ENCODE measurements around the gene KCNJ9. TPM values are rescaled to one million over a fixed set of nuclear protein-coding genes. Genes with fewer than 3 reads are reported as not detected.

The KCNJ9 gene
- total and polyA plus RNA-seq, 2 donors (not counting 1 experiment from before 2014, with no cell fraction given) = not detected

DNA sequence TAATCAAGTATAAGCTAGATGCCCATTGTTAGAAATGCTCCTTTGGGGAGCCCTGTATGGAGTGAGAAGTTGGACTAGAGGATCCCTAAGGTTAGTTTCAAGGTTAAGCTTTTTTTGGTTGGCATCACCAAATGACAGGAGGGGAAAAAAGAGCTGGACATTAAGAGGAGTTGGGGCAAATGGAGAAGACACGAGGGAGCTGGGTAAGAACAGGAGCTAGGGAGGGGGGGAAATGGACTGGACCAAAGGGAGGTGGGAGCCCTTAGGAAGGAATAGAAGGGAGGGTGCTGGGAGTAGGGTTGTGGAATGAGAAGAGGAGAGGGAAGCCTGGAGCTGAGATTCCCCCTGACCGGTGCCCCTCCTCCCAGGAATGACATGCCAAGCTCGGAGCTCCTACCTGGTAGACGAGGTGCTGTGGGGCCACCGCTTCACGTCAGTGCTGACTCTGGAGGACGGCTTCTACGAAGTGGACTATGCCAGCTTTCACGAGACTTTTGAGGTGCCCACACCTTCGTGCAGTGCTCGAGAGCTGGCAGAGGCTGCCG, 5.9 kb downstream of the KCNJ9 start:
- Mint-ChIP-seq H3K27ac (peak overlapping the region; percentile 34), H3K4me3 (no peak overlapping the region), H3K4me1 (peaks cover 12% of the 10 kb centered on the region), H3K9me3 (ENCODE audit: insufficient read depth) (no peaks in the 10 kb centered on the region), H3K27me3 (peaks cover 10% of the 10 kb centered on the region)
- Histone ChIP-seq H4K20me1 (ENCODE audit: control insufficient read depth, insufficient read depth, low read length, poor library complexity, severe bottlenecking) (peaks cover 15% of the 10 kb centered on the region), H3K4me2 (replicated peaks; ENCODE audit: low read depth, low read length, poor library complexity, severe bottlenecking) (no peak overlapping the region), H3K79me2 (ENCODE audit: control insufficient read depth, insufficient read depth, low read length) (no peaks in the 10 kb centered on the region), H3K27ac (ENCODE audit: low read length in 2 of 2) (no peak overlapping the region), H2AFZ (ENCODE audit: insufficient read depth, low read depth, low read length, poor library complexity, severe bottlenecking) (no peak overlapping the region), H3K9ac (ENCODE audit: low read length) (no peak overlapping the region), H3K27me3 (replicated peaks in 1 of 4; ENCODE audit: control extremely low read depth in 1 of 4, control insufficient read depth in 3 of 4, insufficient read depth in 4 of 4, low read length in 3 of 4) (peaks cover 0 to 12% (median 8%) of the 10 kb centered on the region in 4 experiments), H3K9me3 (ENCODE audit: control extremely low read depth in 1 of 3, control insufficient read depth in 2 of 3, insufficient read depth in 1 of 3, low read length in 2 of 3) (peaks cover 0 to 4% (median 0%) of the 10 kb centered on the region in 3 donors), H3K4me1 (ENCODE audit: control insufficient read depth in 2 of 2, insufficient read depth in 2 of 2, low read length in 2 of 2) (peaks cover 6 to 9% of the 10 kb centered on the region in 2 donors), H3K4me3 (ENCODE audit: control extremely low read depth in 1 of 5, extremely low read depth in 1 of 5, insufficient read depth in 1 of 5, low read depth in 2 of 5, low read length in 4 of 5) (no peak overlapping the region), H3K36me3 (replicated peaks in 1 of 2; ENCODE audit: control extremely low read depth in 1 of 2, control insufficient read depth in 1 of 2, extremely low read depth in 1 of 2, insufficient read depth in 2 of 2, low read length in 1 of 2) (peaks cover 0 to 46% of the 10 kb centered on the region in 2 experiments)
- over 99% methylated on average over 9 of the region's 12 CpGs for WGBS (ENCODE audit: insufficient coverage)
- ChIA-PET POLR2A (interaction anchor here (0.9 kb wide), 1 partner anchor 11 kb away, joined by 3 read pairs; the partner anchor contains the start of gene IGSF8), CTCF (interaction anchor here (0.7 to 8.9 kb wide), 15 partner anchors 9 to 289 kb away, joined by 3 to 112 read pairs (median 22); partner anchors contain the start of genes IGSF8, KCNJ10 and PEX19)
- no peak for TF ChIP-seq EZH2 (IDR thresholded peaks at IDR 0.05; ENCODE audit: borderline replicate concordance, insufficient read depth, low read depth, low read length, poor library complexity, severe bottlenecking)
- TF ChIP-seq, protein P1, sequence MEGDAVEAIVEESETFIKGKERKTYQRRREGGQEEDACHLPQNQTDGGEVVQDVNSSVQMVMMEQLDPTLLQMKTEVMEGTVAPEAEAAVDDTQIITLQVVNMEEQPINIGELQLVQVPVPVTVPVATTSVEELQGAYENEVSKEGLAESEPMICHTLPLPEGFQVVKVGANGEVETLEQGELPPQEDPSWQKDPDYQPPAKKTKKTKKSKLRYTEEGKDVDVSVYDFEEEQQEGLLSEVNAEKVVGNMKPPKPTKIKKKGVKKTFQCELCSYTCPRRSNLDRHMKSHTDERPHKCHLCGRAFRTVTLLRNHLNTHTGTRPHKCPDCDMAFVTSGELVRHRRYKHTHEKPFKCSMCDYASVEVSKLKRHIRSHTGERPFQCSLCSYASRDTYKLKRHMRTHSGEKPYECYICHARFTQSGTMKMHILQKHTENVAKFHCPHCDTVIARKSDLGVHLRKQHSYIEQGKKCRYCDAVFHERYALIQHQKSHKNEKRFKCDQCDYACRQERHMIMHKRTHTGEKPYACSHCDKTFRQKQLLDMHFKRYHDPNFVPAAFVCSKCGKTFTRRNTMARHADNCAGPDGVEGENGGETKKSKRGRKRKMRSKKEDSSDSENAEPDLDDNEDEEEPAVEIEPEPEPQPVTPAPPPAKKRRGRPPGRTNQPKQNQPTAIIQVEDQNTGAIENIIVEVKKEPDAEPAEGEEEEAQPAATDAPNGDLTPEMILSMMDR (IDR thresholded peaks at IDR 0.05) = no peak
- ATAC-seq (ENCODE audit: low read depth) (no peak), DNase-seq (no peak)
- intact Hi-C loops (cut with micrococcal nuclease) = no loop called here

DNA sequence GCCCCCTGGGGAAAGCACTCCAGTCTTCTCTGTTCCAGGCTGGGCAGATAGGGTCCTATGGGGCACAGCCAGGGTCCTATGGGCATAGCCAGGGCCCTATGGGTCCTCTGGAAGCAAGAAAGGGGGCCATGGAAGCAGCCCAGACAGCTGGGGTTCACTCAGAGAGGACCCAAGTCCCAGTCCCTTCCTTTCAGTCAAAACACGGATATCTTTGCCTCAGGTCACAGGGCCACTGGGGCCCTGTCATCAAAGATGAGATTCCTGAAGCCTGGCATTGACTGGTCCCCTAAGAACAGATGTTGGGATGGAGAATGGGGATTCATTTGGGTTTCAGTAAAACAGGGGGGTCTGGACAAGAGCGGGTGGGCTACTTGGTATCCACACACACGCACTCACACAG, 8.5 kb downstream of the KCNJ9 start:
- Histone ChIP-seq H3K9me3 (ENCODE audit: control extremely low read depth in 1 of 3, control insufficient read depth in 2 of 3, insufficient read depth in 1 of 3, low read length in 2 of 3) (no peaks in the 10 kb centered on the region), H3K4me1 (ENCODE audit: control insufficient read depth in 2 of 2, insufficient read depth in 2 of 2, low read length in 2 of 2) (no peaks in the 10 kb centered on the region), H2AFZ (ENCODE audit: insufficient read depth, low read depth, low read length, poor library complexity, severe bottlenecking) (no peak overlapping the region), H3K4me2 (replicated peaks; ENCODE audit: low read depth, low read length, poor library complexity, severe bottlenecking) (no peak overlapping the region), H4K20me1 (ENCODE audit: control insufficient read depth, insufficient read depth, low read length, poor library complexity, severe bottlenecking) (peaks cover 41% of the 10 kb centered on the region), H3K79me2 (ENCODE audit: control insufficient read depth, insufficient read depth, low read length) (peaks cover 3% of the 10 kb centered on the region), H3K27me3 (replicated peaks in 1 of 4; ENCODE audit: control extremely low read depth in 1 of 4, control insufficient read depth in 3 of 4, insufficient read depth in 4 of 4, low read length in 3 of 4) (no peaks in the 10 kb centered on the region), H3K9ac (ENCODE audit: low read length) (no peak overlapping the region), H3K4me3 (ENCODE audit: control extremely low read depth in 1 of 5, extremely low read depth in 1 of 5, insufficient read depth in 1 of 5, low read depth in 2 of 5, low read length in 4 of 5) (no peak overlapping the region), H3K36me3 (replicated peaks in 1 of 2; ENCODE audit: control extremely low read depth in 1 of 2, control insufficient read depth in 1 of 2, extremely low read depth in 1 of 2, insufficient read depth in 2 of 2, low read length in 1 of 2) (peaks cover 3 to 71% of the 10 kb centered on the region in 2 experiments), H3K27ac (ENCODE audit: low read length in 2 of 2) (no peak overlapping the region)
- H3K4me1 Mint-ChIP-seq = peaks cover 3% of the 10 kb centered on the region
- no peak overlapping the region for H3K27ac Mint-ChIP-seq
- DNase-seq (no peak), ATAC-seq (ENCODE audit: low read depth) (no peak)
- no peaks in the 10 kb centered on the region for H3K9me3 Mint-ChIP-seq (ENCODE audit: insufficient read depth)
- H3K27me3 Mint-ChIP-seq = no peaks in the 10 kb centered on the region
- ChIA-PET POLR2A (no interaction called here), CTCF (no interaction called here)
- WGBS (ENCODE audit: insufficient coverage) = 100% methylated on average over 1 of the region's 3 CpGs
- intact Hi-C loops (cut with micrococcal nuclease) = loop anchor here (10.0 kb wide), 1 partner anchor 1305 kb away; no protein-coding TSS in a partner anchor
- no peak overlapping the region for H3K4me3 Mint-ChIP-seq
- TF ChIP-seq, protein P1 (IDR thresholded peaks at IDR 0.05) = no peak
- no peak for TF ChIP-seq EZH2 (IDR thresholded peaks at IDR 0.05; ENCODE audit: borderline replicate concordance, insufficient read depth, low read depth, low read length, poor library complexity, severe bottlenecking)
